ENCODE measurements around the gene AMACR.

GRCh38 chr5:34054400-34054729, 46.5 kb upstream of the AMACR start:
- TF ChIP-seq CTCF (conservative IDR thresholded peaks at IDR 0.05; ENCODE audit: low read length) (no peak), EZH2phosphoT487 (IDR thresholded peaks at IDR 0.05; ENCODE audit: borderline replicate concordance, low read depth, low read length) (no peak)

All from OCI-LY7 (cell line).